IPS-15b (cell line): ENCODE data around the gene CD44.
"Not testable (repeated sequence)": the region's sequence is repeated elsewhere in the genome, so short reads cannot be mapped to it uniquely, and the experiment has no call there.

Experiments used
- H3K27me3 ChIP-seq: one replicate; pipeline ENCODE4 v1.6.1; 2013; ENCODE audit warnings: low read length; ENCODE audit not compliant: control insufficient read depth, insufficient read depth
- H3K36me3 ChIP-seq: one replicate; pipeline ENCODE4 v1.6.1; 2013; ENCODE audit warnings: low read length; ENCODE audit not compliant: control insufficient read depth, insufficient read depth
- H3K4me1 ChIP-seq: one replicate; pipeline ENCODE4 v1.6.1; 2013; ENCODE audit warnings: mild to moderate bottlenecking, low read length; ENCODE audit not compliant: control insufficient read depth, insufficient read depth
- H3K4me3 ChIP-seq: one replicate; pipeline ENCODE4 v1.5.1; 2013; ENCODE audit warnings: low read depth, low read length
- H3K9ac ChIP-seq: one replicate; pipeline ENCODE4 v1.6.1; 2013; ENCODE audit warnings: low read depth, mild to moderate bottlenecking, low read length
- H3K9me3 ChIP-seq: one replicate; pipeline ENCODE4 v1.6.1; 2013; ENCODE audit warnings: mild to moderate bottlenecking, low read length; ENCODE audit not compliant: control insufficient read depth, insufficient read depth

CD44 gene

GRCh38 chr11:35211952-35212351 is 73.0 kb downstream of the CD44 start:
- H3K9me3 ChIP-seq = no peaks in the 10 kb centered on the region
- no peaks in the 10 kb centered on the region for H3K36me3 ChIP-seq
- no peak overlapping the region for H3K4me3 ChIP-seq
- H3K9ac ChIP-seq = no peak overlapping the region
- no peaks in the 10 kb centered on the region for H3K27me3 ChIP-seq
- peaks cover 17% of the 10 kb centered on the region for H3K4me1 ChIP-seq

- Histone ChIP-seq H3K4me3 (no peak overlapping the region), H3K9ac (no peak overlapping the region), H3K4me1 (peaks cover 10% of the 10 kb centered on the region), H3K27me3 (no peaks in the 10 kb centered on the region), H3K9me3 (no peaks in the 10 kb centered on the region), H3K36me3 (no peaks in the 10 kb centered on the region)
These were observed 75.3 kb downstream of the CD44 start for GRCh38 chr11:35214226-35214770.

DNA sequence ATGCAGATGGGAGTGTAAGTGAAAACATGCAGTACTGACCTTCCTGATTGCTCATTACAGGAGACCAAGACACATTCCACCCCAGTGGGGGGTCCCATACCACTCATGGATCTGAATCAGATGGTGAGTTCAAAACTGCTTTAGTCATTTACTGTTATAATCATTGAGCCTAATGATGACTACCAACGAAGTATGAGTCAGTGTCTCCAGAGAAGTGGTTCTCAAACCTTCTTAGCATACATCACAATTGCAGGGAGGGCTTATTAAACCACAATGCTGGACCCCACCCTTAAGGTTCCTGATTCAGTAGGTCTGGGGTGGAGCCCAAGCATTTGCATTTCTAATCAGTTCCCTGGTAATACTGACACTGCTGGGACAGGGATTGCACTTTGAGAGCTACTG is 75.8 kb downstream of the CD44 start:
- Histone ChIP-seq H3K36me3 (no peaks in the 10 kb centered on the region), H3K9ac (no peak overlapping the region), H3K4me1 (peaks cover 10% of the 10 kb centered on the region), H3K4me3 (no peak overlapping the region), H3K9me3 (no peaks in the 10 kb centered on the region), H3K27me3 (no peaks in the 10 kb centered on the region)

DNA sequence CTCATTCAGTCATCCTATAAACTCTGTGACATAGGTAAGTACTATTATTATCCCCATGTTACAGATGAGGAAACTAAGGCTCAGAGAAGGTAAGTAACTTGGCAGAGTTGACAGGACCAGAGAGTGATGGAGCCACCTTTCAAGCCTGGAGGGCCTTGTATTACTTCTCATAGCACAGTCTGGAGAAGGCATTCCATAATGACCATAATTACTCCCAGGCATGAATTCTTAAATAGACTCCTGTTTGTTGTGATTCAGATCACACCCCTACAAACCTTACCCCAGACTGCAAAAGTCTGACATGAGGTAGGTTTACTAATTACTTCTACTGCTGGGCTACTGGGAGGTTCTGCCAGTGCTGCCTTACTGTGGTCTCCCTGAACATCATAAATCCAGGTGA is 77.0 kb downstream of the CD44 start:
- H3K36me3 ChIP-seq = no peaks in the 10 kb centered on the region
- no peak overlapping the region for H3K4me3 ChIP-seq

GRCh38 chr11:35216962-35217678 is 78.1 kb downstream of the CD44 start:
- peaks cover 10% of the 10 kb centered on the region for H3K4me1 ChIP-seq
- H3K36me3 ChIP-seq = peaks cover 3% of the 10 kb centered on the region
- no peaks in the 10 kb centered on the region for H3K9me3 ChIP-seq
- H3K4me3 ChIP-seq = no peak overlapping the region
- no peaks in the 10 kb centered on the region for H3K27me3 ChIP-seq
- no peak overlapping the region for H3K9ac ChIP-seq

More for the DNA sequence above, 77.0 kb downstream of the CD44 start:
- Histone ChIP-seq H3K9me3 (no peaks in the 10 kb centered on the region), H3K27me3 (no peaks in the 10 kb centered on the region), H3K4me1 (peaks cover 10% of the 10 kb centered on the region), H3K9ac (no peak overlapping the region)

DNA sequence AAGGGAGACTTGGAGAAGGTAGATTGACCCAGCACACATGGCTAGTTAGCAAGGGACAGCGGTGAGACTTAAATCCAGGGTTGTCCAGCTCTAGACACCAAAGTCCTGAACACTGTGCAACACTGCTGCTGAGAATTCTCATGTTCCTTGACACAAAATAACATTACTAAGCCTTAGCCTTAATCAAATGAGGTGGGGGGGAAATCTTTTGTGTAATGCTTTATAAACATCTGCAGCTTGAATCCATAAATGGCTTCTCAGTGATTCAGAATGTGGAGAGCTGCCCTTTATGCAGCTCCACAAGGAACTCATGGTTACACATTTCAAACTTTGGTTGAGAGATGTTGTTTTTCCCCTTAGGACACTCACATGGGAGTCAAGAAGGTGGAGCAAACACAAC is 80.0 kb downstream of the CD44 start:
- H3K36me3 ChIP-seq = peaks cover 3% of the 10 kb centered on the region
- no peaks in the 10 kb centered on the region for H3K9me3 ChIP-seq
- peaks cover 10% of the 10 kb centered on the region for H3K4me1 ChIP-seq
- no peaks in the 10 kb centered on the region for H3K27me3 ChIP-seq
- H3K9ac ChIP-seq = no peak overlapping the region
- no peak overlapping the region for H3K4me3 ChIP-seq

GRCh38 chr11:35223371-35223796 is 84.4 kb downstream of the CD44 start:
- H3K9ac ChIP-seq = no peak overlapping the region
- H3K36me3 ChIP-seq = peaks cover 3% of the 10 kb centered on the region
- no peaks in the 10 kb centered on the region for H3K27me3 ChIP-seq
- no peaks in the 10 kb centered on the region for H3K9me3 ChIP-seq
- H3K4me1 ChIP-seq = no peaks in the 10 kb centered on the region
- H3K4me3 ChIP-seq = no peak overlapping the region

DNA sequence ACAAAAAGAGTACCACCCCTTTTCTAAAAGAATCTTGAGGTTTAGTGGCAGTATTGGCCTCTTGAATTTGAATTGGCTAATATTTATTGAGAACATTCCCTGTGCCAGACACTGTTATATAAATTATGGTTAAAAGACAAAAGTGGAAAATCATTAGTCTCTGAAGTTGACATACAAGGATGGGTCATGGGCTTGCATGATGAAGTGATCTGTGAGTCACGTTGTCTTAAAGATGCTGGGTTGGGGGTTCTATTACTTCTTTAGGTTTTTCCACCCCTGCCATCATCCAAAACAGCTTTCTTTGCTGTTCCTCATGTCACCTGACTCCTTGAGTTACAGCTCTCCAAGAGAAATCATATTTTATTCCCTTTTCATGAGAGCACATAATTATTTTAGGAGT is 85.0 kb downstream of the CD44 start:
- peaks cover 3% of the 10 kb centered on the region for H3K36me3 ChIP-seq
- no peak overlapping the region for H3K9ac ChIP-seq
- H3K4me1 ChIP-seq = no peaks in the 10 kb centered on the region
- no peaks in the 10 kb centered on the region for H3K27me3 ChIP-seq
- no peaks in the 10 kb centered on the region for H3K9me3 ChIP-seq
- no peak overlapping the region for H3K4me3 ChIP-seq

- H3K4me1 ChIP-seq = no peaks in the 10 kb centered on the region
- H3K36me3 ChIP-seq = peaks cover 3% of the 10 kb centered on the region
- H3K27me3 ChIP-seq = no peaks in the 10 kb centered on the region
- no peak overlapping the region for H3K9ac ChIP-seq
- H3K9me3 ChIP-seq = no peaks in the 10 kb centered on the region
- H3K4me3 ChIP-seq = no peak overlapping the region
These were observed 87.1 kb downstream of the CD44 start for GRCh38 chr11:35225946-35226520.

- not testable (repeated sequence) for H3K36me3 ChIP-seq, H3K9ac ChIP-seq, H3K9me3 ChIP-seq, H3K4me3 ChIP-seq, H3K4me1 ChIP-seq, H3K27me3 ChIP-seq
These were observed 87.8 kb downstream of the CD44 start for GRCh38 chr11:35226756-35227155.

- Histone ChIP-seq H3K9me3 (no peaks in the 10 kb centered on the region), H3K27me3 (no peaks in the 10 kb centered on the region), H3K36me3 (no peaks in the 10 kb centered on the region), H3K4me1 (no peaks in the 10 kb centered on the region), H3K4me3 (no peak overlapping the region), H3K9ac (no peak overlapping the region)
These were observed 88.8 kb downstream of the CD44 start for GRCh38 chr11:35227576-35228327.
